Measurements from ENCODE around the gene TERT. TPM values are rescaled to one million over a fixed set of nuclear protein-coding genes. Genes with fewer than 3 reads are reported as not detected.

TERT gene
- polyA plus RNA-seq, 1 donor from 2014 or later: not detected

DNA sequence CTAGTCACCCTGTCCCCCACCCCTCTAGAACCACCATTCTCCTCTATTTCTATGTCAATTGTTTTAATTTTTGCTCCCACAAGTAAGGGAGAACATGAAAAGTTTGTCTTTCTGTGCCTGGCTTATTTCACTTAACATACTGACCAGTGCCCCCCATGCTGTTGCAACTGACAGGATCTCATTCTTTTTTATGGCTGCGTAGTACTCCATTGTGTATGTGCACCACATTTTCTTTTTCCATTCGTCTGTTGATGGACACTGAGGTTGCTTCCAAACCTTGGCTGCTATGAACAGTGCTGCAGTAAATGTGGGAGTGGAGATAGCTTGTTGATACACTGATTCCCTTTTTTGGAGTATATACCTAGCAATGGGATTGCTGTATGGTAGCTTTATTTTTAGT lies 7.4 kb upstream of the TERT start:
- Histone ChIP-seq H4K20me1 (ENCODE audit: insufficient read depth) (no peaks in the 10 kb centered on the region), H2AFZ (ENCODE audit: low read depth, low read length) (no peak overlapping the region), H3K36me3 (ENCODE audit: insufficient read depth, low read length) (no peaks in the 10 kb centered on the region), H3K9ac (ENCODE audit: low read length) (no peak overlapping the region), H3K4me3 (ENCODE audit: low read length) (no peak overlapping the region), H3F3A (ENCODE audit: insufficient read depth, low read length, poor library complexity, severe bottlenecking) (no peaks in the 10 kb centered on the region), H3K79me2 (replicated peaks; ENCODE audit: insufficient read depth, low read length) (no peaks in the 10 kb centered on the region), H3K4me2 (ENCODE audit: low read length) (no peak overlapping the region), H3K9me2 (ENCODE audit: insufficient read depth, low read length) (no peaks in the 10 kb centered on the region), H3K27ac (ENCODE audit: low read length) (no peak overlapping the region), H3K9me3 (ENCODE audit: low read length) (no peaks in the 10 kb centered on the region), H3K27me3 (ENCODE audit: insufficient read depth, low read depth, low read length) (no peaks in the 10 kb centered on the region)
- TF ChIP-seq TAF1 (IDR thresholded peaks at IDR 0.05; ENCODE audit: low read depth) (no peak), EP300 (conservative IDR thresholded peaks at IDR 0.05; ENCODE audit: poor library complexity, severe bottlenecking) (no peak), MXI1 (conservative IDR thresholded peaks at IDR 0.05; ENCODE audit: poor library complexity, severe bottlenecking) (no peak), EZH2 (IDR thresholded peaks at IDR 0.05; ENCODE audit: borderline replicate concordance, insufficient read depth, low read length, poor library complexity, severe bottlenecking) (no peak), RAD21 (conservative IDR thresholded peaks at IDR 0.05) (no peak), POLR2AphosphoS5 (IDR thresholded peaks at IDR 0.05) (no peak), SMC3 (conservative IDR thresholded peaks at IDR 0.05; ENCODE audit: poor library complexity) (no peak)
- TF ChIP-seq, protein P1, sequence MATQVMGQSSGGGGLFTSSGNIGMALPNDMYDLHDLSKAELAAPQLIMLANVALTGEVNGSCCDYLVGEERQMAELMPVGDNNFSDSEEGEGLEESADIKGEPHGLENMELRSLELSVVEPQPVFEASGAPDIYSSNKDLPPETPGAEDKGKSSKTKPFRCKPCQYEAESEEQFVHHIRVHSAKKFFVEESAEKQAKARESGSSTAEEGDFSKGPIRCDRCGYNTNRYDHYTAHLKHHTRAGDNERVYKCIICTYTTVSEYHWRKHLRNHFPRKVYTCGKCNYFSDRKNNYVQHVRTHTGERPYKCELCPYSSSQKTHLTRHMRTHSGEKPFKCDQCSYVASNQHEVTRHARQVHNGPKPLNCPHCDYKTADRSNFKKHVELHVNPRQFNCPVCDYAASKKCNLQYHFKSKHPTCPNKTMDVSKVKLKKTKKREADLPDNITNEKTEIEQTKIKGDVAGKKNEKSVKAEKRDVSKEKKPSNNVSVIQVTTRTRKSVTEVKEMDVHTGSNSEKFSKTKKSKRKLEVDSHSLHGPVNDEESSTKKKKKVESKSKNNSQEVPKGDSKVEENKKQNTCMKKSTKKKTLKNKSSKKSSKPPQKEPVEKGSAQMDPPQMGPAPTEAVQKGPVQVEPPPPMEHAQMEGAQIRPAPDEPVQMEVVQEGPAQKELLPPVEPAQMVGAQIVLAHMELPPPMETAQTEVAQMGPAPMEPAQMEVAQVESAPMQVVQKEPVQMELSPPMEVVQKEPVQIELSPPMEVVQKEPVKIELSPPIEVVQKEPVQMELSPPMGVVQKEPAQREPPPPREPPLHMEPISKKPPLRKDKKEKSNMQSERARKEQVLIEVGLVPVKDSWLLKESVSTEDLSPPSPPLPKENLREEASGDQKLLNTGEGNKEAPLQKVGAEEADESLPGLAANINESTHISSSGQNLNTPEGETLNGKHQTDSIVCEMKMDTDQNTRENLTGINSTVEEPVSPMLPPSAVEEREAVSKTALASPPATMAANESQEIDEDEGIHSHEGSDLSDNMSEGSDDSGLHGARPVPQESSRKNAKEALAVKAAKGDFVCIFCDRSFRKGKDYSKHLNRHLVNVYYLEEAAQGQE (IDR thresholded peaks at IDR 0.05; ENCODE audit: borderline replicate concordance): no peak
- TF ChIP-seq, protein P2, sequence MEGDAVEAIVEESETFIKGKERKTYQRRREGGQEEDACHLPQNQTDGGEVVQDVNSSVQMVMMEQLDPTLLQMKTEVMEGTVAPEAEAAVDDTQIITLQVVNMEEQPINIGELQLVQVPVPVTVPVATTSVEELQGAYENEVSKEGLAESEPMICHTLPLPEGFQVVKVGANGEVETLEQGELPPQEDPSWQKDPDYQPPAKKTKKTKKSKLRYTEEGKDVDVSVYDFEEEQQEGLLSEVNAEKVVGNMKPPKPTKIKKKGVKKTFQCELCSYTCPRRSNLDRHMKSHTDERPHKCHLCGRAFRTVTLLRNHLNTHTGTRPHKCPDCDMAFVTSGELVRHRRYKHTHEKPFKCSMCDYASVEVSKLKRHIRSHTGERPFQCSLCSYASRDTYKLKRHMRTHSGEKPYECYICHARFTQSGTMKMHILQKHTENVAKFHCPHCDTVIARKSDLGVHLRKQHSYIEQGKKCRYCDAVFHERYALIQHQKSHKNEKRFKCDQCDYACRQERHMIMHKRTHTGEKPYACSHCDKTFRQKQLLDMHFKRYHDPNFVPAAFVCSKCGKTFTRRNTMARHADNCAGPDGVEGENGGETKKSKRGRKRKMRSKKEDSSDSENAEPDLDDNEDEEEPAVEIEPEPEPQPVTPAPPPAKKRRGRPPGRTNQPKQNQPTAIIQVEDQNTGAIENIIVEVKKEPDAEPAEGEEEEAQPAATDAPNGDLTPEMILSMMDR (IDR thresholded peaks at IDR 0.05; ENCODE audit: poor library complexity, severe bottlenecking): no peak

DNA sequence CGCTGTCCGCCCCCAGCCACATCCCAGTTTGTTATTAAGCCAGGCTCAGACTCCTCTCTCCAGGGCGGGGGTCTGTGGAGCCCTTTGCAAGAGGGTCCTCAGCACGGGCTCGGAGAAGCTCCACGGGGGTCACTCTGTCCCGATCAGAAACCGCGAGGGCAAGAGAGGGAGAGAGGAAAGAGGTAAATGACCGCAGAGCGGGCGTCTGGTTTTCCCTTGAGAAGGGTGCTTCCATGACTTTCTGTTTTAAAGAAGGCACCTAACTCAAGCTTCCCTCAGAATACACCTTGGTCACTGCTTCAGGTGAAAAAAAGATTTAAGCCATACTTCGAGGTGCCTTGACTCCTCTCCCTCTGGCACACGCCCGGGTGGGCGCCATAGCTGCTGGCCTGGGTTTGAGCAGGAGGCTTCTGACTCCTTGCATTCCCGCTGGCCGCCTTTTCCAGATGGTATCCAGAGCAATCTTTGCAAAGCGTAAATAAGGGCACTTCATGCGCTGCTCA lies 5.8 kb upstream of the TERT start:
- no peak overlapping the region for H3K4me3 ChIP-seq (ENCODE audit: low read length)
- no peaks in the 10 kb centered on the region for H4K20me1 ChIP-seq (ENCODE audit: insufficient read depth)
- TF ChIP-seq, protein P2 (IDR thresholded peaks at IDR 0.05; ENCODE audit: poor library complexity, severe bottlenecking): no peak
- TF ChIP-seq, protein P1 (IDR thresholded peaks at IDR 0.05; ENCODE audit: borderline replicate concordance): no peak
- TF ChIP-seq EZH2 (IDR thresholded peaks at IDR 0.05; ENCODE audit: borderline replicate concordance, insufficient read depth, low read length, poor library complexity, severe bottlenecking) (no peak), TAF1 (IDR thresholded peaks at IDR 0.05; ENCODE audit: low read depth) (no peak), RAD21 (conservative IDR thresholded peaks at IDR 0.05) (no peak), EP300 (conservative IDR thresholded peaks at IDR 0.05; ENCODE audit: poor library complexity, severe bottlenecking) (no peak), MXI1 (conservative IDR thresholded peaks at IDR 0.05; ENCODE audit: poor library complexity, severe bottlenecking) (no peak), SMC3 (conservative IDR thresholded peaks at IDR 0.05; ENCODE audit: poor library complexity) (no peak), POLR2AphosphoS5 (IDR thresholded peaks at IDR 0.05) (no peak)
- no peak overlapping the region for H2AFZ ChIP-seq (ENCODE audit: low read depth, low read length)
- H3K9ac ChIP-seq (ENCODE audit: low read length): no peak overlapping the region
- no peaks in the 10 kb centered on the region for H3K9me2 ChIP-seq (ENCODE audit: insufficient read depth, low read length)
- H3K36me3 ChIP-seq (ENCODE audit: insufficient read depth, low read length): no peaks in the 10 kb centered on the region
- H3K4me2 ChIP-seq (ENCODE audit: low read length): no peak overlapping the region
- H3K79me2 ChIP-seq (replicated peaks; ENCODE audit: insufficient read depth, low read length): no peaks in the 10 kb centered on the region
- peaks cover 4% of the 10 kb centered on the region for H3K27me3 ChIP-seq (ENCODE audit: insufficient read depth, low read depth, low read length)
- H3F3A ChIP-seq (ENCODE audit: insufficient read depth, low read length, poor library complexity, severe bottlenecking): no peaks in the 10 kb centered on the region
- no peaks in the 10 kb centered on the region for H3K9me3 ChIP-seq (ENCODE audit: low read length)
- no peak overlapping the region for H3K27ac ChIP-seq (ENCODE audit: low read length)

All from neural cell (in vitro differentiated cells).